ENCODE data around the gene ADPRM.

ADPRM gene

GRCh38 chr17:10741416-10742135, 44.2 kb downstream of the ADPRM start:
- DNase-seq (ENCODE audit: low read depth) = no peak

GRCh38 chr17:10742431-10742830, 45.0 kb downstream of the ADPRM start:
- no peak for DNase-seq (ENCODE audit: low read depth)

DNA sequence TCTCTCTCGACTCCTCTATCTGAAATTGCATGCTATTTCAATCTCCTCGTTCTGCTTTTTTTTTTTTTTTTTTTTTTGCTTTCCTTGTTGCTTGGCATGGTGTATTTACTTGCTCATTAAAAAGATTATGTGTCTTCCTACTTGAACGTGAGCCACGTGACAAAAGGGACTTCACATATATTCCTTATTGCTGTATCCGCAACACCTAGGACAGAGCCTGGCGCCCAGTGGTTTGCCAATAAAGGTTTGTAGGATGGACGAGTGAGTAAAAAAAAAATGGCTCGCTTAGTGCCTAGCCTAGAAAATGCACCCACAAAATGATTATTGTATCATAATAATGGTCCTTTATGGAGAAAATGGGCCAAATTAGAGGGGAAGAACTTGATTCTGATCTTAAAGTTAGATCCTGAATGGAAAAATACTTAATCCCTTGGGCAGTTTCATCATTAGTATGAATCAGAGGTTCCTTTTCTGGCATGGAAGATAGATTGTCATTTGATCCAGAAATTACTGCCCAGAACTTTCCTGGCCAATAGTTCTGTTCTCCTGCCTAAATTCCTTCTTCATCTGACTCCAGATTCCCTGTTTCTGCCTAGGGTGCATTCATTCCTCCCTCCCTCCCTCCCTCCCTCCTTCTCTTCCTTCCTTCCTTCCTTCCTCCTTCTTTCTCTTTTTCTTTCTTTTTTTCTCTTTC, 46.1 kb downstream of the ADPRM start:
- no peak for DNase-seq (ENCODE audit: low read depth)

DNA sequence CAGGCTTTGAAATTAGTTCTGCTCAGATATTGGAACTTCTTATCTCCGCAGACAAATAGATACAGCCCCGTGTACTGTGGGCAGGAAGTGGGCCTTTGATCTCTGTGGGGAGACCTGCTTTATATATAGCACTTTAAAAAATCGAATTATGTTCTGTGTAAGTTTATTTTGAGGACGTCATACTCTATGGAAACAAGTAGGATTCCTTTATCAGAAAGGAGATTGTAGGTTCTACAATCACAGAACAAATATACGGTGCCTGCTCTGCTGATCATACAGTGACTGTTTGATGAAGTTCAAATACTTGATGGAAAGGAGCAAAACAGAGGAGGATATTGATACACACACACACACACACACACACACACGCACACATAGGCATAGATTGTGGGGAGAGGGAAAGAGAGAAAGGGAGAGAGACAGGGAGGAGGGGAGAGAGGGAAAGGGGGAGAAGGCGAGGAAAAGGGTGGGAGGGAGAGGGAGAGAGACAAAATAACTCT, 47.2 kb downstream of the ADPRM start:
- DNase-seq (ENCODE audit: low read depth) = no peak

DNA sequence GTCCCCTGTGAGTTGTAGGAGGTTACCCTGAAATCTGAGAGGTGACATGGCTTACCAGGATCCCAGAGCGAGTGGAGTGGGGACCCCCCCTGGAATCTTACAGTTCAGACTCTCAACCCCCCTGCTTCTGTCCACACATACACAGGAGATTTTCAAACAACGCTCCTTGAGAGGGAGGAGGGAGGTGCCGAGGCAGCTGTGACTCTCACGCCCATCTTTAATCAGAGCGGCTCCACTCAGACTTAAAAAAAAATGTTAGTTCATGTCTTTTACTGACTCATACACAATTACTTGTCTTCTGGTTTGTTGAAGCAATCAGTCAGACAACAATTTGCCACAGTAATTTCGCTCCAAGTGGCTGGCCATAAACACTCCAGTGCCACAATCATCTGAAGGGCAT, 47.8 kb downstream of the ADPRM start:
- no peak for DNase-seq (ENCODE audit: low read depth)

GRCh38 chr17:10748531-10749181, 51.3 kb downstream of the ADPRM start:
- DNase-seq (ENCODE audit: low read depth) = no peak

- DNase-seq (ENCODE audit: low read depth) = no peak
These were observed 52.8 kb downstream of the ADPRM start for GRCh38 chr17:10750210-10750609.

DNA sequence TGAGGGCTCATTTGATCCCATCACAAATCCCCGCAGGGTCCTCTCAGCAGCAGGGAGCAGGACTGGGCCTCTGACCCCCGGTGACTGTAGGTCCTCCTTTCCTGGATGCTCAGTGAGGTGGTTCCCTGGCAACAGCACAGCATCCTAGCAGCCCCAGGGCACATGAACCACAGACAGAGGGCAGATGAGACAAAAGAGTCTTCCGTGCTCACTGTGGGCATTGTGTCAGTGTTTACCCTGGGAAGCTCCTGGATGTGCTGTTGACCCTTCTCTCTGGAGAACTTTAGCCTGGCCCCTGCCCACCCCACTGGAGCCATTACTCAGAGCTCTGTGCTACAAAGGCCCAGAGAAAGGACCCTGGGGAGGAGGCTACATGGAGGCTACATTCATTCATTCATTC, 54.2 kb downstream of the ADPRM start:
- DNase-seq (ENCODE audit: low read depth) = no peak

- DNase-seq (ENCODE audit: low read depth) = no peak
These were observed 55.3 kb downstream of the ADPRM start for GRCh38 chr17:10752696-10753095.

GRCh38 chr17:10754109-10754508, 56.7 kb downstream of the ADPRM start:
- no peak for DNase-seq (ENCODE audit: low read depth)

DNA sequence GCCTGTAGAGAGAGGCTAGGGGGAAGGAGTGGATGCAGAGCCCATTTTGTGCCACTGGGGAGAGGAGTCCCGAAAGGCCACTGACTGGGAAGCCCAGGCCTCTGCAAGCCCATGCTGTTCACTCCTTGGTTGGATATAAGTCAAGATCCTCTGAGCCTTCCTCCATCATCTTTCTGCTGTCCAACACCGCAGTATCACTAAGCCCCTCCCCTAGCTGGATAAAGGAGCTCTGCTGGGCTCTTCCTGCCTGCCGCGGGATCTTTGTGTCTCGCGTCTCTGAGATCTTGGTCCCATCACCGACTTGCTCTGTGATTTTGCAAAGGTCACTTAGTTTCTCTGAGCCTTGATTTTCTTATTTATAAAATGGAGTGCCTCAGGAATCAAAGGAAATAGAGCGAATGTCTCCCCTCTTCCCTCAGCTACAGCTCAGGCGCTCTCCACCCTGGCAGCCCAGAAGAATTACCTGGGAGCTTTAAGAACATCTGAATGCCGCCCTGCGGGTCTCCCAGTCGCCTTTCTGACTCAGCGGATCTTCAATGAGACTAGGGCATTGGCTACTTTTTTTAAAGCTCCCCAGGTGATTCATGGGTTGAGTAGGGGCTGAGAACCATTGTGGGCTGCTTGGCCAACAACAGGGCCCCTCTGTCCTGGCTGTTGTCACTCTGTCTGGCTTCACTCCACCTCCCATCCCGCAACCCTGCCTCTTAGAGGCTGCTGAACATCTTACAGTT, 57.6 kb downstream of the ADPRM start:
- DNase-seq (ENCODE audit: low read depth) = no peak

- no peak for DNase-seq (ENCODE audit: low read depth)
These were observed 58.3 kb downstream of the ADPRM start for GRCh38 chr17:10755592-10756127.

DNA sequence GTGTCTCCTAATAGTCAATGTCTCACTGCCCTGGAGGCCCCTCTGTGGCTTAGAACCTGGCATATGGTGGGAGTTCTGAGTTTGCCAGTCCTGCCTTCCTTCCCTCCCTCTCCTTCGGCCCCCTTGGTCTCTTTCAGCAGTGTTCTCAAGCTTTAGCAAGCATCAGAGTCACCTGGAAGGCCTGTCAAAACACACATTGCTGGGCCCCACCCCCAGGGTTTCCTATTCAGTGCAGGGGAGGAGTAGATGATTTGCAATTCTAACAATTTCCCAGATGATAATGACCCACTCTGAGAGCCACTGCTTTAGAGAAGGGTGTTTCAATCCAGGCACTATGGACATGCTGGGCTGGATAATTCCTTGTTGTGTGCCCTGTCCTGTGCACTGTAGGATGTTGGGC, 58.8 kb downstream of the ADPRM start:
- DNase-seq (ENCODE audit: low read depth) = no peak

DNA sequence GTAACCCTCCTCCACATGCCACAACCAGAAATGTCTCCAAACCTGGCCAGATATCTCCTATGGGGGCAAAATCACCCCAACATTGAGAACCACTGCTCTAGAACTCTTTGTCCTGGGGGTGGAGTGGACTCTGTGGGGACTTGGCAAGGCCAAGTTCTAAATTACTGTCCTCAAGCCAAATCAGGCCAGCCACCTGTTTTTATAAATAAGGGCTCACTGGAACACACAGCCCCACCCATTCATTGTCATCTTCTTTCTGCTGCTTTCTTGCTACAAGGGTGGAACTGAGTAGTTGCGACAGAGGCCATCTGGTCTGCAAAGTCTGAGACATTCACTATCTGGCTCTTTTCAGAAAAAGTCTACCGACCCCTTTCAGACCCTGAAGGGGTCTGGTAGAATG, 59.2 kb downstream of the ADPRM start:
- DNase-seq (ENCODE audit: low read depth) = no peak

- no peak for DNase-seq (ENCODE audit: low read depth)
These were observed 59.7 kb downstream of the ADPRM start for GRCh38 chr17:10757067-10757466.

GRCh38 chr17:10757647-10758046, 60.3 kb downstream of the ADPRM start:
- no peak for DNase-seq (ENCODE audit: low read depth)

DNA sequence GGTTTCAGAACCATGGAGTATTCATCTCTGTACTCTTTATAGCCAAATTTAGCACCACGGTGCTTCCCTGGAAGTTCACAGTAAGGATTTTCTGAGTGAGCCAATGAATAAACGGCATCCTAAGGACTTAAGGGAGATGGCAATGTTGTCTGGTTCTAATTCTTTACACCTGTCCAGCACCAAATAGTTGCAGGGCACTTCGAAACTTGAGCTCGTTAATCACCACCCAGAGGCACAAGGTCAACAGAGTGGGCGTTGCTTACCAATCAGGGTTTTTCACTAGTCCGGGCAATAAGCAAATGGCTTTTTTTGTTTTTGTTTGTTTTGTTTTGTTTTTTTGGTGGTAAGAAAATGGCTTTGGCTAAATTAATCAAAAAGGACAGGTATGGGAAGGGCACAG, 60.7 kb downstream of the ADPRM start:
- DNase-seq (ENCODE audit: low read depth) = no peak
